K562 (cell line): ENCODE measurements around the gene RNF166. TPM values are rescaled to one million over a fixed set of nuclear protein-coding genes. Genes with fewer than 3 reads are reported as not detected.

Experiments used
- ATAC-seq: fragments of 200-7000 bp; cut with Tn5 transposase; 3 replicates; pipeline ENCODE4 v1.9.1; 2020; ENCODE audit warnings: moderate library complexity
- BruUV-seq: library from RNA; stranded (reverse); fragments of 400-500 nt; replicated peaks from 2 replicates; lab custom pipeline; 2021; lab: Mats Ljungman, UMichigan
- CTCF ChIA-PET: fragments of 300-600 bp; formaldehyde crosslinking; extraction: SDS; loops from one replicate; lab custom pipeline; 2021; ENCODE audit warnings: low intra/inter-chr PET ratio; lab: Yijun Ruan, JAX
- POLR2A ChIA-PET: fragments of 300-600, 350-650 bp; sonication (Branson Sonifier 250); formaldehyde crosslinking; extraction: SDS; loops from one replicate; lab custom pipeline; 2021; ENCODE audit warnings: antibody characterized with exemption, inconsistent platforms; lab: Yijun Ruan, JAX
- DNase-seq, 4 experiments: peaks; one replicate each; pipeline versions ENCODE4 v3.0.0 to v3.0.0-alpha.2; 2011 to 2018; ENCODE audit warnings: low spot score in 3 of 4, mixed read lengths in 3 of 4; ENCODE audit errors: extremely low read depth in 1 of 4
- FAIRE-seq: peaks from 2 replicates; lab custom pipeline; 2011; peaks lifted over from hg19 to GRCh38; lab: Jason Lieb, UNC
- H2AFZ ChIP-seq: 2 replicates; pipeline ENCODE4 v1.6.0; 2011; ENCODE audit warnings: low read depth, low read length, control low read depth, inconsistent platforms
- H3K27ac ChIP-seq: fragments of 200-600 bp; 3 replicates; pipeline ENCODE4 v1.8.0; 2011; ENCODE audit warnings: low read depth, mild to moderate bottlenecking, control low read depth, inconsistent platforms, low read length, moderate library complexity, mixed read lengths; ENCODE audit errors: extremely low read depth
- H3K27me3 ChIP-seq, 2 experiments: fragments of 300-600 bp in 1 of 2; 2 replicates in 1 of 2; 3 replicates in 1 of 2; pipeline versions ENCODE4 v1.6.0 to v1.8.0; 2011; ENCODE audit warnings: inconsistent platforms in 2 of 2, low read length in 2 of 2, mild to moderate bottlenecking in 1 of 2, mixed read lengths in 1 of 2, moderate library complexity in 1 of 2; ENCODE audit not compliant: control insufficient read depth in 2 of 2, insufficient read depth in 2 of 2
- H3K36me3 ChIP-seq: fragments of 300-600 bp; 3 replicates; pipeline ENCODE4 v1.8.0; 2011; ENCODE audit warnings: mild to moderate bottlenecking, low read length, inconsistent platforms; ENCODE audit not compliant: control insufficient read depth, insufficient read depth
- H3K4me1 ChIP-seq, 2 experiments: fragments of 200-600 bp in 1 of 2; replicated peaks in 1 of 2; 2 replicates in 1 of 2; 3 replicates in 1 of 2; pipeline versions ENCODE4 v1.5.1 to v1.8.0; 2011; ENCODE audit warnings: inconsistent platforms in 2 of 2, low read length in 2 of 2, mild to moderate bottlenecking in 1 of 2, mixed read lengths in 1 of 2, moderate library complexity in 1 of 2; ENCODE audit not compliant: control insufficient read depth in 2 of 2, insufficient read depth in 2 of 2
- H3K4me2 ChIP-seq: 2 replicates; pipeline ENCODE4 v1.6.1; 2011; ENCODE audit warnings: low read length, control low read depth, inconsistent platforms, mixed read lengths; ENCODE audit not compliant: insufficient read depth
- H3K4me3 ChIP-seq: fragments of 200-600 bp; sonication (generic), shearing (Covaris generic); 2 replicates; pipeline ENCODE4 v1.5.1; 2016; ENCODE audit warnings: control low read depth, inconsistent platforms
- H3K79me2 ChIP-seq: fragments of 200-600 bp; 3 replicates; pipeline ENCODE4 v1.8.0; 2011; ENCODE audit warnings: low read length, inconsistent platforms; ENCODE audit not compliant: control insufficient read depth, insufficient read depth
- H3K9ac ChIP-seq, 2 experiments: 2 replicates each; pipeline versions ENCODE4 v1.6.0 to v1.6.1; 2011; ENCODE audit warnings: low read depth in 2 of 2, low read length in 2 of 2, control low read depth in 1 of 2, inconsistent platforms in 1 of 2, mild to moderate bottlenecking in 1 of 2, mixed read lengths in 1 of 2; ENCODE audit not compliant: insufficient read depth in 1 of 2
- H3K9me1 ChIP-seq: one replicate; pipeline ENCODE4 v1.6.0; 2011; ENCODE audit warnings: inconsistent platforms, mild to moderate bottlenecking, low read length, moderate library complexity; ENCODE audit not compliant: control insufficient read depth, insufficient read depth
- H3K9me3 ChIP-seq: replicated peaks from 2 replicates; pipeline ENCODE4 v1.5.1; 2011; ENCODE audit warnings: low read depth, low read length, inconsistent platforms; ENCODE audit not compliant: control insufficient read depth, insufficient read depth
- H4K20me1 ChIP-seq: replicated peaks from 2 replicates; pipeline ENCODE4 v1.6.1; 2011; ENCODE audit warnings: low read length, inconsistent platforms, mixed read lengths; ENCODE audit not compliant: control insufficient read depth, insufficient read depth
- CHD1 ChIP-seq: fragments of 200-600 bp; sonication (generic); IDR thresholded peaks from one replicate; pipeline ENCODE4 v1.6.1; 2012; ENCODE audit warnings: mild to moderate bottlenecking, moderate library complexity, low read length, inconsistent platforms
- CXXC5 ChIP-seq: fragments of 250-450 bp; sonication (Bioruptor Pico); IDR thresholded peaks from 2 replicates; pipeline ENCODE4 v1.8.0; 2022; ENCODE audit warnings: inconsistent platforms, mild to moderate bottlenecking, moderate library complexity
- E2F4 ChIP-seq: sonication (generic); formaldehyde crosslinking; IDR thresholded peaks from 2 replicates; pipeline ENCODE4 v1.8.0; 2022; ENCODE audit warnings: mild to moderate bottlenecking, low read depth, missing genetic modification reagents
- FIP1L1 ChIP-seq: fragments of 200-400 bp; formaldehyde crosslinking; IDR thresholded peaks from 2 replicates; pipeline ENCODE4 v1.6.1; 2018; ENCODE audit warnings: mild to moderate bottlenecking, low read depth, low read length; ENCODE audit not compliant: poor library complexity, severe bottlenecking
- GABPA ChIP-seq: fragments of 200-800 bp; sonication (Bioruptor generic); conservative IDR thresholded peaks from 2 replicates; pipeline ENCODE4 v1.6.1; 2016; ENCODE audit warnings: low read depth, missing genetic modification characterization, missing compliant biosample characterization
- HCFC1 ChIP-seq: IDR thresholded peaks from 2 replicates; pipeline ENCODE4 v1.6.1; 2012; ENCODE audit warnings: low read depth, low read length, improper control_type of control experiment
- LARP7 ChIP-seq: fragments of 450-650 bp; IDR thresholded peaks from 2 replicates; pipeline ENCODE4 v1.6.1; 2016
- MAFF ChIP-seq: IDR thresholded peaks from 2 replicates; pipeline ENCODE4 v1.6.1; 2012; ENCODE audit warnings: low read length, improper control_type of control experiment
- MYNN ChIP-seq, 2 experiments: sonication (generic); formaldehyde crosslinking in 1 of 2; IDR thresholded peaks; 2 replicates each; pipeline versions ENCODE4 v1.5.0 to v1.6.1; 2016 to 2020; ENCODE audit warnings: antibody characterized with exemption in 1 of 2, missing genetic modification reagents in 1 of 2
- NFIC ChIP-seq: fragments of 450-650 bp; IDR thresholded peaks from 2 replicates; pipeline ENCODE4 v1.6.1; 2017; ENCODE audit warnings: mild to moderate bottlenecking, inconsistent platforms
- NR3C1 ChIP-seq: sonication (generic); formaldehyde crosslinking; IDR thresholded peaks from 2 replicates; pipeline ENCODE4 v1.8.1; 2022; ENCODE audit warnings: missing genetic modification reagents
- POLR3A ChIP-seq: IDR thresholded peaks from 2 replicates; pipeline ENCODE4 v1.6.1; 2011; ENCODE audit warnings: borderline replicate concordance, mild to moderate bottlenecking, moderate library complexity; ENCODE audit not compliant: insufficient read length, insufficient read depth; ENCODE audit errors: extremely low read depth
- RBM22 ChIP-seq: fragments of 200-400 bp; formaldehyde crosslinking; IDR thresholded peaks from 2 replicates; pipeline ENCODE4 v1.6.1; 2018; ENCODE audit warnings: low read length, low read depth; ENCODE audit not compliant: poor library complexity, severe bottlenecking
- RBM34 ChIP-seq: fragments of 200-400 bp; formaldehyde crosslinking; IDR thresholded peaks from 2 replicates; pipeline ENCODE4 v1.6.1; 2018; ENCODE audit warnings: low read length, borderline replicate concordance; ENCODE audit not compliant: insufficient read depth
- SETDB1 ChIP-seq: IDR thresholded peaks from one replicate; pipeline ENCODE4 v1.6.1; 2012; ENCODE audit warnings: low read length, control low read depth, inconsistent platforms
- SUPT5H ChIP-seq: fragments of 450-650 bp; IDR thresholded peaks from 2 replicates; pipeline ENCODE4 v1.6.1; 2016
- TCFL5 ChIP-seq: fragments of 250-450 bp; sonication (Bioruptor Pico); conservative IDR thresholded peaks from 2 replicates; pipeline ENCODE4 v1.6.1; 2021; ENCODE audit warnings: mild to moderate bottlenecking, moderate library complexity, matching md5 sums
- ZBTB43 ChIP-seq: sonication (generic); formaldehyde crosslinking; IDR thresholded peaks from 2 replicates; pipeline ENCODE4 v1.8.0; 2023; ENCODE audit warnings: mild to moderate bottlenecking, missing genetic modification reagents
- ZNF717 ChIP-seq: fragments of 250-450 bp; sonication (Bioruptor Pico); IDR thresholded peaks from 2 replicates; pipeline ENCODE4 v1.5.0; 2021
- WGBS: fragments of 100-300 bp; shearing (Covaris generic); methylation state at CpG from one replicate; pipeline ENCODE4 v1.1.6; 2016; ENCODE audit warnings: low coverage, mixed read lengths; ENCODE audit not compliant: insufficient coverage; ENCODE audit errors: missing lambda C conversion rate; 5-methylcytosine and 5-hydroxymethylcytosine counted together
- in situ Hi-C: fragments of 300-500 bp; cut with MboI; formaldehyde crosslinking; loops from 4 replicates; pipeline ENCODE4 v1.15.0; 2018; ENCODE audit warnings: inconsistent platforms, mixed read lengths
- intact Hi-C: fragments of 100-400 bp; cut with micrococcal nuclease; formaldehyde crosslinking; loops from 2 replicates; pipeline ENCODE4 v1.14.2; 2022
- polyA plus RNA-seq, 8 experiments: library from polyadenylated mRNA; depleted of rRNA in 4 of 8; stranded (reverse) in 5 of 8; unstranded in 3 of 8; fragments of >200 nt; fragmentation: Nextera tagmentation in 2 of 8; fragmentation: Illumina TruSeq in 1 of 8; extraction: Ambion mirVana in 2 of 8; extraction: Trizol in 1 of 8; gene quantifications; 2 replicates each; pipeline versions ENCODE4 v1.2.1 to v1.2.3, GENCODE V29; 2011 to 2014; ENCODE audit warnings: inconsistent platforms in 1 of 8, missing spikeins in 1 of 8
- total RNA-seq, 7 experiments: library from RNA; depleted of rRNA in 6 of 7; stranded (reverse); fragments of >200 nt in 6 of 7; fragmentation: Illumina TruSeq in 2 of 7; extraction: Trizol in 2 of 7; gene quantifications; 2 replicates each; pipeline versions ENCODE4 v1.2.1 to v1.2.3, GENCODE V29; 2011 to 2021; ENCODE audit warnings: low replicate concordance in 1 of 7
- TF ChIP-seq, protein P1 (sequence below): sonication (generic); formaldehyde crosslinking; IDR thresholded peaks from 2 replicates; pipeline ENCODE4 v1.5.0; 2020; ENCODE audit warnings: missing genetic modification reagents

Gene RNF166
- total and polyA plus RNA-seq, 9 of the 15 experiments (the other 6 are each of a cell fraction or from before 2014, with no cell fraction given): 0.56 to 60.3 (median 19.5) TPM

GRCh38 chr16:88714420-88715302 is 8.5 kb upstream of the RNF166 start:
- 0 out of 2 replicates have a peak, but pooled peaks cover 2% of the 10 kb centered on the region for H3K9me3 ChIP-seq
- H3K9me1 ChIP-seq: peaks cover 3% of the 10 kb centered on the region
- H3K4me3 ChIP-seq: no peak overlapping the region
- H3K36me3 ChIP-seq: peaks cover 94% of the 10 kb centered on the region
- no peak overlapping the region for H3K4me2 ChIP-seq
- intact Hi-C loops (no loop called here), in situ Hi-C loops (no loop called here)
- FAIRE-seq (no peak), DNase-seq (peak in 1 of 4 experiments; percentile 27), ATAC-seq (peak; percentile 9)
- H3K9ac ChIP-seq: no peak overlapping the region
- H4K20me1 ChIP-seq: peaks cover 17% of the 10 kb centered on the region; the same call in 1 of the 2 replicates
- H3K27ac ChIP-seq: no peak overlapping the region
- no peak overlapping the region for H2AFZ ChIP-seq
- no peaks in the 10 kb centered on the region; a peak in 1 of 5 replicates for H3K27me3 ChIP-seq
- POLR2A ChIA-PET: interaction anchor here (1.1 to 3.3 kb wide), 2 partner anchors 10 to 64 kb away, joined by 3 to 12 read pairs; no protein-coding TSS in a partner anchor
- WGBS: 90% methylated on average over 33 of the region's 42 CpGs
- peaks cover 0 to 67% of the 10 kb centered on the region in 2 experiments; a peak in 1 of 5 replicates for H3K4me1 ChIP-seq
- H3K79me2 ChIP-seq: peaks cover 15% of the 10 kb centered on the region
- CTCF ChIA-PET: no interaction called here
- TSS peak; percentile 28 for BruUV-seq
- no peak for TF ChIP-seq ZBTB43 (CRISPR knock-in tag)
- no peak for TF ChIP-seq E2F4 (CRISPR knock-in tag)
- no peak for TF ChIP-seq CHD1
- peak; percentile 18; the same call in 1 of the 2 replicates for TF ChIP-seq MYNN (IDR thresholded peaks at IDR 0.05)
- no peak for TF ChIP-seq MYNN (CRISPR knock-in tag; IDR thresholded peaks at IDR 0.05)
- no peak for TF ChIP-seq TCFL5
- TF ChIP-seq RBM22: peak; percentile 28
- TF ChIP-seq FIP1L1: peak; percentile 8
- TF ChIP-seq, protein P1, sequence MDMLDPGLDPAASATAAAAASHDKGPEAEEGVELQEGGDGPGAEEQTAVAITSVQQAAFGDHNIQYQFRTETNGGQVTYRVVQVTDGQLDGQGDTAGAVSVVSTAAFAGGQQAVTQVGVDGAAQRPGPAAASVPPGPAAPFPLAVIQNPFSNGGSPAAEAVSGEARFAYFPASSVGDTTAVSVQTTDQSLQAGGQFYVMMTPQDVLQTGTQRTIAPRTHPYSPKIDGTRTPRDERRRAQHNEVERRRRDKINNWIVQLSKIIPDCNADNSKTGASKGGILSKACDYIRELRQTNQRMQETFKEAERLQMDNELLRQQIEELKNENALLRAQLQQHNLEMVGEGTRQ: no peak
- no peak for TF ChIP-seq NR3C1
- TF ChIP-seq SUPT5H: peak; percentile 44; the same call in 1 of the 2 replicates
- TF ChIP-seq CXXC5 (CRISPR knock-in tag): no peak
- TF ChIP-seq NFIC: 0 out of 2 replicates have a peak, but pooled peaks have one; percentile 7
- no peak for TF ChIP-seq POLR3A
- no peak for TF ChIP-seq HCFC1
- TF ChIP-seq GABPA (tag): no peak
- TF ChIP-seq MAFF: no peak
- no peak for TF ChIP-seq LARP7
- TF ChIP-seq ZNF717 (CRISPR knock-in tag): no peak
- TF ChIP-seq SETDB1: no peak
- TF ChIP-seq RBM34: no peak
